COLO668 (cell line): ENCODE results near the gene CCDC167.

ENCODE experiments used
- DNase-seq: peaks from one replicate; lab custom pipeline; 2025; ENCODE audit not compliant: unreplicated experiment; lab: John Stamatoyannopoulos, UW

CCDC167 gene

DNA sequence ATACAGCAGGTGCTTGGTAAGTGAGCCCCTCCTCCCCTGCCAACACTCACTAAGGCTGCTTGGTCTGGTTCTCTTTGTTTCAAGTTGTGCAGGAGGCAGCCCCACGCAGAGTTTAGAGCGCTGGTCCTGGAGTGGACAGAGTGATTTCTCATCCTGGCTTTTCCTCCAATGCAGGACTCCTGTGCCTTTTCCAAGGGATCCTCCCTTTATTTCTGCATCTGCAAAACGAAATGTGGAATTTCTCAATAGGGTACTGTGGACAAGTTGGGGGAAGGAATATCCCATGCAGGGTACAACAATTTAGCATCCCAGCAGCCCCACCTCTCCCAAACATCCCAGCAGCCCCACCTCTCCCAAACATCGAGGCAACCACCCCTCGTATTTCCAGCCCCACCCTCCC lies 30.6 kb upstream of the CCDC167 start:
- no peak for DNase-seq

DNA sequence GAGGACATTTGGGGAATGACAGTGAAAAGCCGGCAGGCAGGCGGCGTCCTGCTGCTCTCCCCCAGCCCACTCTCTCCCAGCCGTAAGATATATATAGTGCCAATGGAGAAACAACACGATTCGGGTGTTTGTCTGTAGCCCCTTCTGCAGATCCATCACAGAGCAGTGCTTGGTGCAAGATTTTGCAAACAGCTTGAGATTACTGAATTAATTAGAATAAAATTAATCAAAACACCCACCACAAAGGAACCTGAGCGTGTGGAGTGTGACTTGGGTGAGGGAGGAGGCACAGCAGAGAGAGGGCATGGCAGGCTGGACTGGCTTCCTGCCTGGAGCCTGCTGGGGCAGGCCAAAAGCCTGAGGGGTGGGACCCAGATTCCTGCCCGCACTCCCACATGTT lies 28.8 kb upstream of the CCDC167 start:
- no peak for DNase-seq

DNA sequence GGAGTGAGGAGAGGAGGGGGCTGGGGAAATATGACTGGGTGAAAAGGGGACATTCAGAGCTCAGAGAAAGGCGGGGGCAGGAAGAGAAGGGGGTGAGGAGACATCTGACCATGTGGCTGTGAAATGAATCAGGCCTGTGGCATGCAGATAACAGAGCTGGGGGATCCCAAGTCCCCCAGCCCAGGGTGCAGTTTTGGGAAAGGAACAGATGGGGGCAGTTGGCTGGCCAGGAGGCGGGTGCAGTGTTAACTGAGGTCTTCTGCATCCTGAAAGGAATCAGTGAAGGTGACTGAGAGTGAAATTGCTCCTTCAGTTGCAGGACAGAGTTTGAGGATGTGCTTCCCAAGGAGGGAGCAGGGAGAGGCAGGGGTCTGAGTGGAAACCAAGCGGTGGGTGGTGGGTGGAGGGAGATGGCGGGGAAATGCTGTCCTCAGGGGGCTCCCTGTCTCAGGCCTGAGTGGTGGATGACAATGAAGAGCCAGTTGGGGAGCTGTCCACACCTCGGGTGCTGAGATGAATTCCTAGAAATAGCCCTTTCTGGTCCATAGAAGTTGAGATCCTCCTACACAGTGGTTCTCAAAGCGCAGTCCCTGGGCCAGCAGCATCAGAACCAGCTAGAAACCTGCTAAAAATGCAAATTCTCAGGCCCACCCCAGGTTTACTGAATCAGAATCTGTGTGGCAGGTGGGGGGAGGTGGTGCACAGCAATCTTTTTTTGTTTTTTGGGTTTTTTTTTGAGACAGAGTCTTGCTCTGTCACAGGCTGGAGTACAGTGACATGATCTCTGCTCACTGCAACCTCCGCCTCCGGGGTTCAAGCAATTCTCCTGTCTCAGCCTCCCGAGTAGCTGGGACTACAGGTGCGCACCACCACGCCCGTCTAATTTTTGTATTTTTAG lies 26.0 kb upstream of the CCDC167 start:
- DNase-seq = no peak

DNA sequence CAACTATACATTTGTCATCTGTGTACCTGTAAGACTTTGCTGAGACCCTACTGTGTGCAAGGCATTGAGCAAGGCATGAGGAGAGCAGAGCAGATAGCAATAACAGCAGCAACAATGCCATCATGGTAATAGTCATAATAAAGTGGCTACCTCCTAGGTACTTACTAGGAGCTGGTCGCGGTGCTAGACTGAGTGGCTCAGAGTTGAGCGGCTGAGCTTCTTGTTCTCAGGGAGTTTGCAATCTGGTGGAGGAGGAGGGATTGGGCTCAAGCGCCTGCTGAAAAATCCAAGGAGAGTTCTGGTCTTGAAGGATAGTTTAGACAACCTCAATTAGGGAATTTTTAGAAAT lies 25.3 kb upstream of the CCDC167 start:
- DNase-seq = no peak

DNA sequence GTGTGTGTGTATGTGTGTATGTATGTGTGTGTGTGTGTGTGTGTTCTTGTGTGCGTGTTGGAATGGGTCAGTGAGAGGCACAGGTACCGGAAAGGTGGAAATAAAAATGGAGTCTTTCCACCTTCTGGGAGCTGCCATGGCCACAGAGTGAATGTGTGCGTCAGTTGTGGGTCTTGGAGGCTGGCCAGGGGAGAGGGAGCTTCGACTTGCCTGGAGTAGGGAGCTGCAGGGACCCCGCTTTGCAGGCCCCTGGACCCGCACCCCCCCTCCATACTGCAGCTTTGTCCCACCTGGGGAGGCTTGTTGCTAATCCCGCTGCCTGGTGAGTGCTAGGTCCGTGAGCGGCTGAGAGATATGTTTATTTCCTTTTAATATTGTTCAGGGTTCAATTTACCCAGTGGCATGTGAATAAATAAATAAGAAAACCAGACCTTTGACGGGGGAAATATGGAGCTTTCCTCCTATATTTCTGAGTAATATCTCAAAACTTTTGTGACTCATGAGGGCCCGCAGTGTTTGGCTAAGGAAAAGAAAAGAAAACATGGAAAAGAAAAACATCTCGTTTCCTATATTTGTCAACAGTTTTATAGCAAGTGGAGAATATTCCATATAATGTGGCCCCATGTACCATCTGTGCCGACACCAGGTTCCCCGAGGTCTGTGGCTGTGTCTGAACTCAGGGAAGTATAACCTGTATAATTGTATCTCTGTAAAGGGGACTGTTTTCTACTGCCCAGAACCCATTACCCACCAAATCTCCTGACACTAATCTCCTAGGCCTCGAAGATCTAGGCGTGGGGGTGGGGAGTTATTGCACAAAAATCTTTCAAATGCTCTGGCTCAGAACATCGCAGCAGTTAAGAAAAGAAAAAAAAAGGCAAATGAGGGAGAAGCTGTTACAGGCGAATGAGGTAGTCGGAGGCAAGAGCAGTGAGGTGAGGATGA lies 24.6 kb upstream of the CCDC167 start:
- DNase-seq = no peak

DNA sequence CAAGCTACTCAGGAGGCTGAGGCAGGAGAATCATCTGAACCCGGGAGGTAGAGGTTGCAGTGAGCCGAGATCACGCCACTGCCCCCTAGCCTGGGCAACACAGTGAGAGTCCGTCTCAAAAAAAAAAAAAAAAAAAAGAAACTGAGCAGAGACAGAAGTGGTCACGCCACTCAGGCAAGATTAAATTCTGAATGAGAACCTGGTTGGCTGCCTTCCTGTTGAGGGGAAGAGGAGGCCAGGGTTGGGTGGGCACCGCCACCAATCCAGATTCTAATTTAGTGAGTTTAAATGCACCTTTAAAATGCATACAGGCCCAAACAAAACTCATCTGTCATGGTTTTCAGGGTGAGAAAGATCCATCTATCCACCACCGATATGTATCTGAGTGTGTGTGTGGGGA lies 23.7 kb upstream of the CCDC167 start:
- no peak for DNase-seq

DNA sequence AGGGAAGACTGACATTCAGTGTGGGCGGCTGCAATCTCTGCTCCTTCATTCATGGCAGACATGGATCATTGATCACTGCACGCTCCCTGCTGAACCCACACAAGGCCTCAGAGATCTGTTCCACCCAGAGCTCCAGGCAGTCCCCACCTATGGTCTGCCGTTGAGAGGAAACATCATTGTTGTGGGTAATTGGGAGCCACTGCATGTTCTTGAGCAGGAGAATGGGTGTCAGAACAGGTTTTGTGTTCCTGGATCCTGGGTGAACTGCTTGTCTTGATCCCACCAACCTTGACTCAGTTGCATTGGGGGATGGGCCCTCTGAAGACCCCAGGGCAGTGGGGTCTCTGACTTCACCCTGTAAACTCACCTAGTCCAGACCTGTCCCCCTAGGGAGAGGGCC lies 23.1 kb upstream of the CCDC167 start:
- DNase-seq = no peak

DNA sequence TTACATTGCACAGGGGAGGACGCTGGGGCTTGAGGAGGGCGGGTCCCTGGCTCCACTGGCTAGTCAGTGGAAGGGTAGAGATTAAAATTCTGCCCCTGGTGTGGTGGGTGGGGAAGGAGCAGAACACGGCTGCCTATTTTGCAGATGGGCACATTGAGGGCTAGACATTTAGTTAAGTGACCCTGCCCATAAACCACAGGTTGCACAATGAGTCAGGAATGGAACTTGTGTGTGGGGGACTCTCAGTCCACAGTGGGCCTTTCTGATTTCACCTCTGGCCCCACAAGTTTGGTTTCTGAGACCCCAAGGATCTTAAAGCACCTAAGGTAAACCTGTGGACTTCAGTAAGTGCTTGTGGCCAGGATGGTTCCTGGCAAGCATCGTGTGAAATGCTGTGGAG lies 22.0 kb upstream of the CCDC167 start:
- no peak for DNase-seq

DNA sequence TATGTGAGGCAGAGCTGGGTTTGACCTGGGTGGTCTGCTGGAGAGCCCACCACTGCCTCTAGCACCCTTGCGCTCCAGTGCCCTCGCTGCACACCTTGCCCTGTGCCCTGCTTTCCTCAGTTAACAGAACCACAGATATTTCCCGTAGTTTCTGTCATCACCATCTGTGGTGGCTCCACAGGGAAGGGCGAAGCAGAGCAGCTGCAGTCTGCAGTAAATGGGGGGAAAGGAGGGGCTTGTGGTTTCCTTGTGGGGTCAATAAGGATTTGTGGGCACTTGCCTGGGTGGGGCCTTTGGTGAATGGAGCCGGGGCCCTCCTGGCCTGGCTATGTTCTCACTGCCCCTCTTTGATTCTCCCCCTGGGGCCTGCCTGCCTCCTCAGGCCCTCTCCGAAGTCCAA lies 21.2 kb upstream of the CCDC167 start:
- DNase-seq = no peak

DNA sequence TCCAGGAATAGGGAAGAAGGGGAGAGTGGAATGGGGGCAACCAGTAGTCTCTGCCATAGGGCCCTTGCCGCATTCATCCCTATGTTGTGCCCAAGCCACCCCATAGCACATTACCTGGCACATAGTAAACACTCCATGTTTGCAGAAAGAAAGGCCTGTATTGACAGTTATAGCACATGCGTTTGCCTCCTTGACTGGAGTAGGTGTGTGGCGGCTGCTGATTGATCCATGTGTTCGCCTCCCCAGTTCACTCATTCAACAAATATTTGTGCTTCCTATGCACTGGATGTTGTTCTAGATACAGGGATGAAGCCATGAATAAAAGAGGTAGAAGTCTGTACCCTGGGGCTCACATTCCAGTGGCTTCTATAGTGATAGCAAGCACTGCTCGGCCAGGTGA lies 19.8 kb upstream of the CCDC167 start:
- DNase-seq = no peak

DNA sequence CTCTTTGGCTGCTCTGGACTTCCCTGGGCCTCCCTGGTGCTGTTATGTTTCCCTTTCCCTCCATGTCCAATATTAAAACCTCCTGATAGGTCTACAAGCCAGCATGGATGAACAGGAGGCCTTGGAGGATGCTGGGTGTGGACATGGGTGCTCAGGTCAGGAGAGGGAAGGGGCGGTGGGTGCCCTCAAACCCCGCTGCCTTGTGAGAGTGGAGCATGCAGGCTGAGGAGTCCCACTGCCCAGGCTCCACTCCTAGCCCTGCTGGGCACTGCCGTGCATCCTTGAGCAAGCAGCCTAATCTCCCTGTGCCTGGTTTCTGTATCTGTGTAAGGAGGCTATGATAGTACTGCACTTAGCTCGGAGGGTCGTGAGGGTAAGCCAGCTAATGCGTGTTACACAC lies 18.4 kb upstream of the CCDC167 start:
- DNase-seq = no peak

DNA sequence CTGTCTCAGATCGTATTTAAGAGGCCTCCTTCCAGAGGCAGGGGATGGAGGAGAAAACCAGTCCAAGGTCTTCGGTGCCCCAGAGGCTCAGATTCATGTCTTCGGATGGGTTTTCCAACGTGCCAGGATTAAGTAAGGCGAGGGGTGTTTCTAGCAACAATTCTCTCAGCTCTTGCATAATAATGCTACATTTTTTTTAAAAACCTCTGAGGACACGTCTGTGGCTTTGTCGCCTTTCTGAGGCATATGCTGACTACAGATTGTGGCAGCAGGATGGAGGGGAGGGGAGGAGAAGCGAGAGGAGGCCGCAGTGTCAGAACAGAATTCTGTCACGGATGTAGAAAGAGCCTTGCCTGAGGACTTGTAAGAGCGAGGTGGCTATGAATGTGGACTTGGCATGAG lies 17.7 kb upstream of the CCDC167 start:
- DNase-seq = no peak

DNA sequence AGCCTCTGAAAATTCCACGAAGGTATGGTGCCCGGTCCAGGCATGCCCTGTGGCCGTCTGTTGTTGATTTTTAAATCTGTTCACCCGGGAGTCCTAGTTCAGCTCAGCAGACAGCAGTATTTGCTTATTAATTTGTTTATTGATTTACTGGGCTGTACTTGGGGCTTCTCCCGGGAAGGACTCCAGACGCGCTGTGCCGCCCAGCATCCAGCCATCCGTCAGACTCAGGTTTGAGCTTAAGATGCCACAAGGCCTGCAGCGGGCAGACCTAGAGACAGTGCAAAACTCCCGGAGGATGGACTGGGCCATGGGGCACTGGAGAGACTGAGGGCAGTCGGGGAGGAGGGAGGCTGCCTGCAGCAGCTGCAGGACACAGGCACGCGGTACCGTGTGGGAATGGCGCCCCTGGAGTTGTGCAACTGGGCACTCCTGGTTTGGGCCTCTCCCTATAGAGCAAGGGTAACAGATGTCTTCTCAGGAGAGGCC lies 17.3 kb upstream of the CCDC167 start:
- DNase-seq = peak; percentile 25

DNA sequence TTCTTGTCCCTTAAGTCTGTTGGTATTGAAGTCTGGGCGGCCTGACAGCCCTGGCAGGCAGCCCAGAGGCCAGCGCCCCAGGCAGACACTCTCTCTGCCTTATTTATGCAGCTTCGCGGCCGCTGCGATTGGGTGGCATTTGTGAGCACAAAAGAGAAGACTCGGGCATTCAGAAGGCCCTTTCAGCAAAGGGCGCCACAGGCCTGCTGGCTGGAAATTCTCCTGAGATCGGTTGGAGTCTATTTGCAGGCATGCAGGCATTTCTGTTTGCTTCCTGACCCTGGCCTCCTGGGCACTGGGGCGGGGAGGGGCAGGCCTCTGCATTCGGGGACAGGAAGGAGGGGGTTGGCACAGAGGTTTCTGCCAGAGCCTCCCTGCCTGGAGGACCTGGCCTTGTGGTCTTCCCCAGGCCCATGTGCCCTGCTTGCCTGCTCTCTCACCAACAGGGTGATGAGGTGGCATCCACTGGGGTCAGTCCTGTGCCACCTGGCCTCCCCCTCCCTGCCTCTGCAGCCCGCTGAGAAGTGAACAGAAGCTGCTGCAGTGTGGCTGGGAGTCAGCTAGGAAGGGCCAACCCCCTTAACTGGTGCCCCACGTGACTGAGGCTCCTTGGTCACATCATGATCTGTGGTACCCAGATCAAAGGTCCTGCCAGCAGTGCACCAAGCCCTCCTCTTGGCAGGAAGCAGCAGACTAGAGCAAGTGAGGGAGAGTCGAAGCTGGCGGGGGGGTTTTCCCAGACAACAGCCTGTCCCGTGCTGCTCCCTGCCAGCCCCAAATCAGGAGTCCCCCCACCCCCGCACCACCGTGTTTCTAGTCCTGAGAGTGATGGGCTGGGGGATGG lies 16.6 kb upstream of the CCDC167 start:
- DNase-seq = peak; percentile 66

DNA sequence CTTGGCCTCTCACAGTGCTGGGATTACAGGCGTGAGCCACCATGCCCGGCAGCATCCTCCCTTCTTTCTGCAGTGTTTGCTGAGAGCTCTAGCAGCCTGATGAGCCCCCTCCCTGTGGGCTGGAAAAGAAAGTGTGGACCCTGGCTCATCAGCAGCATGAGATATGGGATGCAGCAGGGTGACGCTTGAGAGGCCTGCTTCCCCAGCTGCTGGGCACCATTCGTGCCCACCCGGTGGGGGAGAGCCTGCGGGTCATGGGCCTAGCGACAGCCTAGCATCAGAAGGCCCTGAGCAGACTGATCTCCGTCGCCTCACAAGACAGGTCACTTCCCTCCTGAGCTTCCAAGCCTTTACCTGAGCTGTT lies 16.0 kb upstream of the CCDC167 start:
- DNase-seq = no peak

DNA sequence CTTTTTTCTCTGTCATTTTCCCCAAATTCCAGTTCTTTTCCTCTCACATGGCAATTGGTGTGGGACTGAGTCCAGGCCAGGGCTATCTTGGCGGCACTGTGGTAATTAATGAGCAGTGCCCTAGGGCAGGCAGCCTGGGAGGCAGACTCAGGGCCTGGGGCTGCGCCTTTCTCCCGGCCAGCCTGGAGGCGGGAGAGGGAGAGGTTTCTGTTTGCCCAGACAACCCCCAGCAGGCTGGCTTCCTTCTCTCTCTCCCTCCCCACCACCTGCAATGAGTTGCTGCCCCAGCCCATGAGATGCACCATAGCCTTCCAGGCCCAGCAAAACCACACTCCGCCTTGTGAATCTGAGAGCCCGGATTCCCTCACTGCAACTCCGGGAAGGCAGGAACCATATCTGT lies 15.1 kb upstream of the CCDC167 start:
- no peak for DNase-seq

DNA sequence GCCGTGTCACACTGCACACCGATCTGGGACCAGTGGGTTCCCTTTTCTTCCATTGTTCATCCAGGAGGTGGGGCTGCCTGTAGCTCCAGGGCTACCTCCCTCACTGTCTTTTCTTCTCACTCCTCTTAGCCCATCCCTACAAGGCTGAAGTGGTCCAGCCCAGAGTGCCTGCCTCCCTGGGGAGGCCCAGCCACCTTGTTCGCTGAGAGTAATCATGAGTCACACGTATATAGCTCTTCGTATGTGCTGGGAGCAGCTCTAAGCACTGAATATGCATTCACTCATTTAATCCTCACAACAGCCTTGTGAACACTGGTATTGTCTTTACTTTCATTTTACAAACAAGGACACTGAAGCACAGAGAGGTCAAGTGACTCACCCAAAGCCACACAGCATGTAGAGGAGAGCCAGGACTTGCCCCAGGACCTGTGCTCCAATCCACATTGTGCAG lies 14.7 kb upstream of the CCDC167 start:
- no peak for DNase-seq

DNA sequence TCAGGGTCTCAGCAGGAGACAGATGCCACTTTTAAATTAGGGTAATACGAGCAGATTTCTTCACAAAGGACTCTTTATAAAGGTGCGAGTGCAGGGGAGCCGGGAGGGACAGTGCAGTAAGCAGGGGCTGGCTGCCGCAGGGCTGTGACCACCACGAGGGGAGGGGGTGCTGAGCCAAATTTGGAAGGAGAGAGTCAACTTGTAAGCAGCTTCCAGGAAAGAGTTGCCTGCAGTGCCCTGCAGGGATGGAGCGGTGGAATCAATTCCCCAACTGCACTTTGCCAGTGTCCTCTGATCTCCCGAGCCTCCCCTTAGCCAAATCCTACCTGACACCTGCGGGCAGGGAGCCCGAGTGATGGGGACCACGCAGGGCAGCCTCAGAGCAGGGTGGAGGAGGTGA lies 13.9 kb upstream of the CCDC167 start:
- no peak for DNase-seq

DNA sequence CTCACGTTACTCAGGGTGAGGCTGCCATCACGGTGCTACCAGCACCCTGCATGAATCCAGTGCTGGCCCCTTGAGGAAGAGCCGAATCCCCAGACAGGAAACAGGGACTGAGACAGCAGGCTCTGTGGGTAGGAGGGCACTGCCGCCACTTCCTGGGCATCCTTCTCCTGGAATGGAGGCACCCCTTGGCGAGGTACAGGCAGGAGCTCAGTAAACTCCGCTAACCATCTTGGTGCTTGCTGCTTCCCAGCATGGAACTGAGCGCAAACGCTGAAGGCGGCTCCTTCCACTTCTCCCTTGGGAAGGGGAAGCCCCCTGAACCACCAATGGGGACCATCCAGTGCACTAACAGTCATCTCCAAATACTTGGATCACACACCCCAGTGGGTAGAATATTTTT lies 13.5 kb upstream of the CCDC167 start:
- no peak for DNase-seq

DNA sequence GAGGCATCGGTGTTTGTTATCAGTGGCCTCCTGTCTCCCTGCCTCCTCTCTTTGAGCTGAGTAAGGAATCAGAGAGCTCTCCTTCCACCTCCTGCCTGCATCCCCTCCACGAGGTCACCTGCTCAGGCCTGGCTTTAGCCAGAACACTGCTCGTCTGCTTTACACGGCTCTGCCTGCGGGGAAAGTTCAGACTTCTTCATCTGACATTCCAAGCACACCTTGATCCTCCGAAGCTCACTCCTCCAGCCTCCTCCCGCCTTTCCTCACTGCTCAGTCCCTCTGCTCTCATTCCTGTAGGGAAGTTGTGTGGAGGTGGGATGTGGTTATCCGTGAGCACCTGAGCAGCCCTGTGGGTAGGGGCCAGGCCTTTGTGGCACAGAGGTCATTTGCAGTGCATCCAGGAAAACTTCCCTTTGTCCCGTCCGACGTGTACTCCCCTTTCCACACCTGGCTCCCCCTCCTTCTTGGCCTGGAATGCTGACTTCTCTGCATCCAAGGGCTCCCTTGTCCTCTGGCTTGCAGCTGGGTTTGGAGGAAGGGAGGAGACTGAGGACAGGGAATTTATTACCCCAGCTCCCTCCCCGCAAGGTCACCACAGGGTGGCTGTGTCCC lies 12.8 kb upstream of the CCDC167 start:
- no peak for DNase-seq
